ENCODE measurements around the gene CFAP90.

CFAP90 gene

GRCh38 chr5:7868427-7868772 lies 17.5 kb upstream of the CFAP90 start:
- no peak for DNase-seq (ENCODE audit: low read depth in 2 of 2)

GRCh38 chr5:7867260-7867659 lies 16.3 kb upstream of the CFAP90 start:
- DNase-seq (ENCODE audit: low read depth in 2 of 2), result no peak

DNA sequence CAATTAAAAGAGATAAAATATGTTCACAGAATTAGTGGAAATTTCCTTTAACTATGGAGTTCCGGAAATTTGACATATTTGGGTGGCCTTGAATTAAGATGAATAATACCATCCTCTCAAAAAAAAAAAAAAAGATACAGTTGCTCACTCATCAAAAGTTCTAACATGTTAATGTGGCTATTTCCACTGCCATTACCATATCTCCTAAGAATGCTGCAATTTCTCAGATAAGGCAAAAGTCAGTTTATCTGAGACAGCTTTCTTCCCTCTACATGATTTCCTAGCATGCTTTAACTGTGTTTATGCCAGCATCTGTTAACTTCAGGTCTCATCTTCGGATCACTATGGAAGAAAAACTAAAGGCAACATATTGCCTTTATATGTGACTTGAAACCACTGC lies 15.3 kb upstream of the CFAP90 start:
- no peak for DNase-seq (ENCODE audit: low read depth in 2 of 2)

DNA sequence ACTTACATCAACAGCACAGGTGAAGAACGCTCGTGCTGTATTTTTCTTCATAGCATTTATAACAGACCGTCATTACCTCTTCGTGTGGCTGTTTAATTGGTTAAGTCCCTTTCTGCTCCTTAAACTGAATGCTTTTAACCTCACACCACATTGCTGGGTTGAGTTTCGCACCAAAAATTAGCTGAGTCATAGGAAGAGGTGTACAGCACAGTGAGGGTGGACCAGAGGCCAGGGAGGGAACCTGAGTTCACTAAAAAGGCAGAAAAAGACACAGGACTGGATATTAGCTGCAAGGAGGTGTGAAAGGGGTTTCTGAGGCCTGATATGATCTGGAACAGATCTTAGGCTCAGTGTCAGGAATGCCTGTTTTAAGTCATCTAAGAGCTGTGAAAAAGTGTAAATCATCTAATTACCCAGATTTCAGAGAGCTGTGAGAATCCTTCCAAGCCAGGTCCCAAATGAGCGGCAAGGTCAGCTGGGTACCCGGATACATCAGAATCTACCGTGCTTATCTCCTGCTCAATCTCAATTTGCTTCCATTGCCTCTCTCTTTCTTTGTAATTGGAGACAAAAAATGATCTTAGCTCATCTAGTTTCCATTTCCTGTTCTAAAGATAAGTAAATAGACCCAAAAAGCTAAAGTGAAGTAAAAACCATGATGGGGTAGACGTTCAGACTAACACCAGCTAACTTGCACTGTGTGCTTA lies 7.1 kb upstream of the CFAP90 start:
- DNase-seq (ENCODE audit: low read depth in 2 of 2), result no peak

DNA sequence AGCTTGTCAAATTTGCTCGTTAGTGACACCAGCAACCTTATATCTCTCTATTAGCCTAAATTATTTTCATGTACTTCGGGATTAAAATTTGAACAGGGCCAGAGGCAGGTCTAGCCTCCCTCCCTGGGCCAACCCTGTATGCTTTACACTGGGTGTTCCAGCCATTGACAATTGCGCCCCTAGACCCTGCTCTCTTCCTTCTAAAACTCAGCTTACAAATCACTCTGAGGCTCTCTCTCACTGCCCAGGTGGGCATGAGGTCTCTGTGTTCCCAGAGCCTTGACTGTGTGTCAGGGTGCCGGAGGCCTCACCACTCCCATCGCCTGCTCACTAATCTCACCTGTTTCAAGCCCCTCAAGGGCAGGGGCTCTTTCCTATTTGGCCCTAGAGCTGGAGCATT lies 6.4 kb upstream of the CFAP90 start:
- no peak for DNase-seq (ENCODE audit: low read depth in 2 of 2)

GRCh38 chr5:7856855-7857254 lies 5.9 kb upstream of the CFAP90 start:
- no peak for DNase-seq (ENCODE audit: low read depth in 2 of 2)

DNA sequence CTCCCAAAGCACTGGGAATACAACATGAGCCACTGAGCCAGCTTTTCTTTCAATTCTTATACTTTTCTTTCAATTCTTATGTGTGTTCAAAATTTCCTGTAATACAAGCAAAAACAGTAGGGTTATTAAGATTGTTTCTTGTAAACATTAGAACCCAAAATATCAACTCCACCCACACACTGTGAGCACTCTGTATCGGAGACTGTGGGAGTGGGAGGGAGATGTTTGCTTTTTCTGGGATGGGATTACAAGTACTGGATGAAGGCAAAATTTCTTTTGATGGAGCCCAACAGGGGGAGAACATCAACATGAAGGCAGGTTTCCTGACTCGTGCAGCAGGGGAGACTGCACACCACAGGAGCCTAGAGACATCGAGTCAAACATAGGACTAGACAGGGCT lies 4.7 kb upstream of the CFAP90 start:
- no peak for DNase-seq (ENCODE audit: low read depth in 2 of 2)

DNA sequence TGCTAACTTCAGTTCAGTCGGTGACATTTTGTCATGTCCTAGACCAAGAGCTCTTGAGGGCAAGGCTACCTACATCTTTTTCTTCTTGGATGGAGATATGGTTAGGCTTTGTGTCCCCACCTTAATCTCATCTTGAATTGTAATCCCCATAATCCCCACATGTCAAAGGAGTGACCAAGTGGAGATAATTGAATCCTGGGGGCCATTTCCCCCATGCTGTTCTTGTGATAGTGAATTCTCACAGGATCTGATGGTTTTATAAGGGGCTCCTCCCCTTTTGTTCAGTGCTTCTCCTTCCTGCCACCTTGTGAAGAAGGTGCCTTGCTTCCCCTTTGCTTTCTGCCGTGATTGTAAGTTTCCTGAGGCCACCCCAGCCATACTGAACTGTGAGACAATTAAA lies 2.1 kb upstream of the CFAP90 start:
- DNase-seq (ENCODE audit: low read depth in 2 of 2), result no peak

- no peak for DNase-seq (ENCODE audit: low read depth in 2 of 2)
Measured at GRCh38 chr5:7852542-7852941, 1.6 kb upstream of the CFAP90 start.

DNA sequence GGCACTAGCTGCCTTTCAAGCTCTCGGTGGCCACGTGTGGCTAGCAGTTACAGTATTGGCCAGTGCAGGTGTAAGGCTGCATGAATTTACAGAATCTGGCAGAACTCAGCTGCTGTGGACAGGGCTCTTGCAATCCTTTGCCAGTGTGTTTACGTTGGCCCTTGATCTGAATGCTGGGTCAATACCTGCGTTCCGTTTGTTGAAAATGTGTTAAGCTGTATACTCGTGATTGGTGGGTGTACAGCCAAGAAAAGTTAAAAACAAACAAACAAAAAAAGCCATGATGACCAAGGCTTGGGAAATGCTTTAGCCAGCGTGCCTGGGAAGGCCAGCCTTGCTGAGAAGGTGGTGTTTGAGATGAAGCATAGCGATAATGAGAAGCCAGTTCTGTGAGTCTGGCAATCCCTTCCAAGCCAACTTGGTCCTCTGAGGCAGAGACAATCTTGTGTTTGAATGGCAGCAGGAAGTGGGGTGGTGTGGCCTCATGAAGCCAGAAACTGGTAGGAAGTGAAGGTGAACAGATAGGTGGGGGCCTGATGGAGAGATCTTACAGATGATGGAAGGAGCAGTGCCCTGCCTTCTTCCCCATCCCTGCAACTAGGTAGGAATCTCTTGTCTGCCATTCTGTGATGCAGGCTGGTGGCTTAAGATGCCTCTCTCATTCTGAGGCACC lies 820 bp upstream of the CFAP90 start:
- DNase-seq (ENCODE audit: low read depth in 2 of 2), result no peak

- no peak for DNase-seq (ENCODE audit: low read depth in 2 of 2)
Measured at GRCh38 chr5:7851240-7851592, 283 bp upstream of the CFAP90 start.

DNA sequence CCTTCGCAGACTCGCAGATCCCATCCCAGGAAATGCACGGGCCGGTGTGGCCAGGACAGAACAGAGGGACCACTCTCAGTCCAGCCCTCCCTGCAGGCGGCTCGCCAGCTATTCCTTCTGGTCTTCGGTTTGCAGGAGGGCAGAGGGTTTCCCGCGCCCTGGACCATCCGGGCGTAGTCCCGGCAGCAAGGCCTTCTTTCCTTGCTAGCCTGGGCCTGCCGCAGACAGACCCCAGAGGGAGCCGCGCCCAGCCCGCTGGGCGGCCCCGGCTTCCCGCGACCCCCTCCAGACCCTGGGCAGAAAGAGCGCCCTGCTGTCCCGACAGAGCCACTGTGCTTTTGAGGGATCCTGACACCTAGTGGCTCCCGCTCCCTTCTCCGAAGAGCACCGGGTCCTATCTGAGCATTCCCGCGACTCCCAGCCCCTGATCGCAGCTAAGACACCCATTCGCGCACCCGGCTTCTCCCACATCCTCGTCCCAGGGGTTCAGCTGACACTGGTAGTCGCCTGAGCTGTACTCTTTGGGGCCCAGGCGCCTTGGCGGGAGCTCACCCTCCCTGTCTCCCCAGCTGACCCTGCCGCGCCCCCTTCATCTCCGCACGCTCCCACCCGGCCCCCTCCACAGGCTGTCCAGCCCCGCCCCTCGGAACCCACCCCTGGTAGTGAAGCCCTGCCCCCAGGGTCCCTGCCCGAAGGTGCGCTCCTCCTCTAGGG lies 1.1 kb downstream of the CFAP90 start:
- DNase-seq (ENCODE audit: low read depth in 2 of 2), result no peak

GRCh38 chr5:7848296-7848695 lies 2.6 kb downstream of the CFAP90 start:
- DNase-seq (ENCODE audit: low read depth in 2 of 2), result no peak

- no peak for DNase-seq (ENCODE audit: low read depth in 2 of 2)
Measured at GRCh38 chr5:7846327-7846726, 4.6 kb downstream of the CFAP90 start.

DNA sequence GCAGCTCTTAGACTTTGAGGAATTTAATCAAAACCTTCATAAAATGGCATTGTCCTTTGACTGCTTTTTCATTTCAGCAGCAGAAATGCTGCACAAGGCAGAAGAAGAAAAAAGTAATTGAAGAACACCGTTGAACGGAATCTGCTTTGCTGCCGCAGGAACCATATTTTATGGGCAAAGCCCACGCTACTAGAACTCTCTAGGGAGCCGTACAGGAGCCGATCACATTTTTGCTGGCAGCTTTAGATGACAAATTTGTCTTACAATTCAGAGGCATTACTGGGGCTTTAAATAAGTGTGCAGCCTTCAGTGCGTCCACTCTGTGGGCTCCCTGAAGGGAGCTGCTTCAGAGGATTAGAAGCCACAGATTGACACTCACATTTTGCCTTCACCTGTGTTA lies 5.4 kb downstream of the CFAP90 start:
- DNase-seq (ENCODE audit: low read depth in 2 of 2), result no peak

- DNase-seq (ENCODE audit: low read depth in 2 of 2), result no peak
Measured at GRCh38 chr5:7844901-7845300, 6.0 kb downstream of the CFAP90 start.

DNA sequence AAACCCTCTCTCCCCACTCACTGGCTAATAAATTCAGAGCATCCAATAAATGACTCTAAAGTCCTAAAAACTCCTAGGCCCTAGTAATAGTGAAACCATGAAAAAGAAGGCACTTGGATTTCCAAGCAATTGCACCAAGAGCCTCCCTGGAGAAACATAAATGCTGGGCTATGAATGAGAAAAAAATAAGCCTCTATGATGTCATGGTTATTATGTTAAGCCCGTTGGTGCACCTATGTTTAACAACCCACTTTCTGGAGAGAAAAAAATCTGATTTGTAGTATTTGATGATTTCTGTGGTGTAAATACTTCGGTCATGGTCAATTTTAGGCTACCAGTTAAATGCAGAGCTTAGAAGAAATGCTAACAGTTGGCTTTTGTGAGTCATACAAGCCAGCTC lies 8.4 kb downstream of the CFAP90 start:
- DNase-seq (ENCODE audit: low read depth in 2 of 2), result no peak

GRCh38 chr5:7837403-7837802 lies 13.5 kb downstream of the CFAP90 start:
- no peak for DNase-seq (ENCODE audit: low read depth in 2 of 2)

DNA sequence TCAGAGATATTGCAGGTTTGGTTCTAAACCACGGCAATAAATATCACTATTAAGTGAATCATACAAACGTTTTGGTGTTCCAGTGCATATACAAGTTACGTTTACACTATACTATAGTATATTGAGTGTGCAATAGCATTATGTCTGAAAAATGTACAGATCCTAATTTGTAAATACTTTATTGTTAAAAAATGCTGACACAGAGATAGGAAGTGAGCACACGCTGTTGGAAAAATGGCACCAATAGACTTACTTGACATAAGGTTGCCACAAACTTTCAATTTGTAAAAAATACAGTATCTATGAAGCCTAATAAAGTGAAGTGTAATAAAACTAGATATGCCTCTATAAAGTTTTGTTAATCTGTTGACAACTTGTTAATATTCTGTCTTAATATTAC lies 16.0 kb downstream of the CFAP90 start:
- no peak for DNase-seq (ENCODE audit: low read depth in 2 of 2)

DNA sequence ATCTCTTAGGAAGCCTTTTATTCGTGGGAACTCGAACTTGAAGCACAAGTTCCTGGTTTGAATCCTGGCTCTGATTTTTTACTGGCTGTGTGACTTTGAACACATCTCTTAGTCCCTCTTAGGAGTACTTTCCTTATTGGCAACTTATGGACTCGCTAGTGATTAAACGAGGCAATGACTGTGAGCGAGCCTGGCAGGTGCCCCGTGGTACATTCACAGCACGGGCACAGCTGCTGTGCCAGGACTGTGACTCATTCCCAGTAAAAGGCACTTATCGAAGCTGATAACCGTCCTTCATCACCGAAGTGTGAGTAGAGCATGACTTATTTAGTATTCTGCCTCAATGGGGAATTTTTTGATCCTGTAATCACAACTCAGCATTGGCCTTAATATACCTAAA lies 22.7 kb downstream of the CFAP90 start:
- no peak for DNase-seq (ENCODE audit: low read depth in 2 of 2)

GRCh38 chr5:7827610-7828009 lies 23.3 kb downstream of the CFAP90 start:
- DNase-seq (ENCODE audit: low read depth in 2 of 2), result no peak

DNA sequence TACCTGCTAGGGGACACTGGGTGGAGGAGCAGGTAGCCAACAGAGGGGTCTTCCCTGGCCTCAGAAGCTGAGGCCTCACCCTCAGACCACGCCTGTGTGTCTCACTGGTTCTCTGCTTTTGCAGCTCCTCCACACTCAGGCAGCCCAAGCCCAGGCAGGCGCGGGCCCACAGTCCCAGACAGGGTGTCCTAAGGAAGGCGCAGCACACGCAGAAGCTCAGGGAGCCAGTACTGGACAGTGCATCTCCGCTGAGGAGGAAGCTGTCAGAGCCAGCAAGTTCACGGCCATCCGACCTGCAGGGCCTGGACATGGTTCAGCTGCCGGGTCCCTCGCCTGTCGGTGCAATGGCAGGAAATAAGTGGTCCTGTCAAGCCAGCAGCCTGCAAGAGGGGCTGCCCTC lies 25.3 kb downstream of the CFAP90 start:
- DNase-seq (ENCODE audit: low read depth in 2 of 2), result no peak

DNA sequence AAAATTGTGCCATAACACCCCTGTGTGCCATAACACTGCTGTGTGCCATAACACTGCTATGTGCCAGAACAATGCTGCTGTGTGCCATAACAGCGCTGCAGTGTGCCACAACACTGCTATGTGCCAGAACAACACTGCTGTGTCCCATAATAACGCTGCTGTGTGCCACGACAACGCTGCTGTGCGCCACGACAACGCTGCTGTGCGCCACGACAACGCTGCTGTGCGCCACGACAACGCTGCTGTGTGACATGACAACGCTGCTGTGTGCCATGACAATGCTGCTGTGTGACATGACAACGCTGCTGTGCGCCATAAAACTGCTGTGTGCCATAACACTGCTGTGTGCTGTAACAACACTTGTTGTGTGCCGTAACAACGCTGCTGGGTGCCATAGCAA lies 25.9 kb downstream of the CFAP90 start:
- no peak for DNase-seq (ENCODE audit: low read depth in 2 of 2)
